Uterus (tissue), 4 donors: Measurements from ENCODE around the gene COL4A2. TPM values are rescaled to one million over a fixed set of nuclear protein-coding genes. Genes with fewer than 3 reads are reported as not detected.
A peak's percentile ranks its signal among the peaks of the same experiment; 100 is the strongest.

Source experiments
- DNase-seq, 2 donors: peaks; one replicate each; pipeline ENCODE4 v3.0.0-alpha.2; 2019 to 2020
- H3K27ac ChIP-seq, 2 donors: fragments of 200-600 bp; sonication (generic); 1 replicate in 1 of 2; 2 replicates in 1 of 2; pipeline ENCODE4 v1.5.1; 2016 to 2018
- H3K27me3 ChIP-seq, 2 donors: fragments of 200-600 bp; sonication (generic); one replicate each; pipeline ENCODE4 v1.5.1; 2018 to 2019; ENCODE audit warnings: control low read depth in 1 of 2
- H3K36me3 ChIP-seq, 2 donors: fragments of 200-600 bp; sonication (generic); one replicate each; pipeline ENCODE4 v1.5.1; 2019; ENCODE audit warnings: control low read depth in 1 of 2
- H3K4me1 ChIP-seq, 2 donors: fragments of 200-600 bp; sonication (generic); one replicate each; pipeline ENCODE4 v1.5.1; 2018 to 2019; ENCODE audit warnings: control low read depth in 1 of 2
- H3K4me3 ChIP-seq, 2 donors: fragments of 200-600 bp; sonication (generic); 1 replicate in 1 of 2; 2 replicates in 1 of 2; pipeline ENCODE4 v1.5.1; 2018 to 2019; ENCODE audit warnings: mild to moderate bottlenecking in 1 of 2
- H3K9me3 ChIP-seq, 2 donors: fragments of 200-600 bp; sonication (generic); one replicate each; pipeline ENCODE4 v1.5.1; 2019; ENCODE audit warnings: control low read depth in 1 of 2
- POLR2A ChIP-seq, 2 donors: fragments of 450-650 bp; IDR thresholded peaks; one replicate each; pipeline ENCODE4 v1.6.1; 2016; ENCODE audit warnings: antibody characterized with exemption in 2 of 2, mild to moderate bottlenecking in 1 of 2, moderate library complexity in 1 of 2
- intact Hi-C: fragments of 100-400 bp; cut with DNase I; formaldehyde crosslinking; loops from one replicate; pipeline ENCODE4 v1.15.1; 2023; ENCODE audit warnings: low total_unique reads
- total RNA-seq, 4 donors: library from RNA; depleted of rRNA in 3 of 4; stranded (reverse); fragments of >200 nt in 3 of 4; gene quantifications; one replicate each; pipeline versions ENCODE4 v1.1.0 to v1.2.4, GENCODE V29; 2014 to 2023
- TF ChIP-seq, protein P1 (sequence below), 4 experiments: fragments of 200-600 bp in 2 of 4; fragments of 450-650 bp in 2 of 4; sonication (generic) in 2 of 4; IDR thresholded peaks; one replicate each; pipeline ENCODE4 v1.5.1; 2016 to 2019; ENCODE audit warnings: antibody characterized with exemption in 4 of 4, mild to moderate bottlenecking in 2 of 4, moderate library complexity in 1 of 4
- donor health status: DM: yes; HTN: yes; CAD: no.

The COL4A2 gene
- total RNA-seq, 4 donors from 2014 or later = 157 to 606 (median 284) TPM

DNA sequence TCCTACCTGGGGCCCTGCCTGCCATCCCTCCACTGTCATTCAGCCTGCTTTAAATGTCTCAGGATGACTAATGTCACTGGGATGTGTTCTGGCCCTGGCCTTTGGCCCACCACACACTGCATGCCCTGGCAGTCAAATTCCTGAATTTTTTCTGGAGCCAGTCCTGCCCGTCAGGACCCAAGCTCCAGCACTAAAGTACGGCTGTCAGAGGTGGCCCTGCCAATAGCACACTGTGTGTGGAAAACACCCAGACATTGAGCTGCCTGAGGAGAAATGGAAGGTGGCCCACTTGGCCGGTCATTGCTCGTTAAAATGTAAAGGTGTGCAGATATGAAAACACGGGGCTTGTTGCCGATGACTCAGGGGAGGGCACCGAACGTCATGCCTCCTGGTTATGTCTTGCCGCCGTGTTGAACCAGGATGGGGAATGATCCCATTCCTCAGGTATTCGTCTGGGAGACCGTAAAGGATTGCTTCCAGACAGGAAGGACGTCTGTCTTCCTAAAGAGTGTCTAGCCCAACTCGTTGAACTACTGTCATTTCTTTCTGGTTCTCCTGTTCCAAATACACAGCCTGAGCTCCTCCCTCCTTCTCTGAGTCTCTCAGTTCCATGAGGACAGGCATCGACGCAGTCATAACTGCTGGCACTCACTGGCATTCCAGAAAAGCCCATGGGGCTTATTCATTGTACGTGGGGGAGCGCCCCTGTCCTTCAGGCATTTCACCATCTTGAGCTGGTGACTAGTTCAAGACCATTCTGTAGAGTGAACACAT lies 40.6 kb downstream of the COL4A2 start:
- H3K36me3 ChIP-seq = no peaks in the 10 kb centered on the region

DNA sequence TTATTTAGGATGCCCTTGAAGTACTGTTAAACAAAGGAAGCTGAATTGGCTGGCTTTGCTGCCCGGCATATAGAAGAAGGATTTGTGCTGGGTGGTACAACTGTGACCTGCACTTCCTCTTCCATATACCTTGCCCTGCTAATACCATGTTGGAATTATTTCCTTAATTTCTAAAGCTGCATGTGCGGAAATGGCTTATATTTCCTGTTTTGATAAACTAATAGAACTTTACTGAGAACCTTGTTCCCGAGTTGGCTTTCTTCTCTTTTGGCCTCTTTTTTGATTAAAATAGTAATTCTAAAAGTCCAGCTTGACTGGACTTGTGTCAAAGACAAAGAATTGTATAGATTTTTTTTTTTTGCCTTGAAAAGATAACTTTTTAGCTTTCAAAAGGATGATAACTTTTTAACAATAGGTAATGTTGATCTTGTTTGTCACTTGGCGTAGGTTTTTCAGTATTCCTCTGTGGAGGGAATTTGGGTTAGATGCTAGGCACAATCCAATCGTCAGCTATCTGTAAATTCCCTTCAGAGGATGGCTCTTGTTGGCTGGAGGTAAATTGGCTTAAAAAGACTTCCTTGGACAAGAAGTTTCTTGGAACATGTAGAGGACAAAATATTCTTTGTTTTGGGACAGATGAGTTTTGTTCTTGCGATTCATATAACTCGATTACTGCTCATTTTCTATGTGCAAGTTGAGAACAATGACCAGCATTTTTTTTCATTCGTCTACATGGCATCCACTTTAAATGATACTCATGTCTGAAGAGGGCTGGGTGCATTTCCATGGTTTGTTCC lies 41.4 kb downstream of the COL4A2 start:
- DNase-seq = no peak
- TF ChIP-seq, protein P1, sequence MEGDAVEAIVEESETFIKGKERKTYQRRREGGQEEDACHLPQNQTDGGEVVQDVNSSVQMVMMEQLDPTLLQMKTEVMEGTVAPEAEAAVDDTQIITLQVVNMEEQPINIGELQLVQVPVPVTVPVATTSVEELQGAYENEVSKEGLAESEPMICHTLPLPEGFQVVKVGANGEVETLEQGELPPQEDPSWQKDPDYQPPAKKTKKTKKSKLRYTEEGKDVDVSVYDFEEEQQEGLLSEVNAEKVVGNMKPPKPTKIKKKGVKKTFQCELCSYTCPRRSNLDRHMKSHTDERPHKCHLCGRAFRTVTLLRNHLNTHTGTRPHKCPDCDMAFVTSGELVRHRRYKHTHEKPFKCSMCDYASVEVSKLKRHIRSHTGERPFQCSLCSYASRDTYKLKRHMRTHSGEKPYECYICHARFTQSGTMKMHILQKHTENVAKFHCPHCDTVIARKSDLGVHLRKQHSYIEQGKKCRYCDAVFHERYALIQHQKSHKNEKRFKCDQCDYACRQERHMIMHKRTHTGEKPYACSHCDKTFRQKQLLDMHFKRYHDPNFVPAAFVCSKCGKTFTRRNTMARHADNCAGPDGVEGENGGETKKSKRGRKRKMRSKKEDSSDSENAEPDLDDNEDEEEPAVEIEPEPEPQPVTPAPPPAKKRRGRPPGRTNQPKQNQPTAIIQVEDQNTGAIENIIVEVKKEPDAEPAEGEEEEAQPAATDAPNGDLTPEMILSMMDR (IDR thresholded peaks at IDR 0.05) = no peak
- TF ChIP-seq POLR2A (IDR thresholded peaks at IDR 0.05) = no peak
- Histone ChIP-seq H3K27ac (peak overlapping the region; percentile 74 to 96), H3K36me3 (no peaks in the 10 kb centered on the region), H3K9me3 (no peaks in the 10 kb centered on the region), H3K27me3 (no peaks in the 10 kb centered on the region), H3K4me1 (peaks cover 5 to 8% of the 10 kb centered on the region in 2 donors), H3K4me3 (no peak overlapping the region)
- intact Hi-C loops = no loop called here

More for the DNA sequence above, 40.6 kb downstream of the COL4A2 start:
- TF ChIP-seq, protein P1 (IDR thresholded peaks at IDR 0.05) = no peak
- no peak for TF ChIP-seq POLR2A (IDR thresholded peaks at IDR 0.05)
- Histone ChIP-seq H3K27me3 (no peaks in the 10 kb centered on the region), H3K4me3 (no peak overlapping the region), H3K9me3 (no peaks in the 10 kb centered on the region), H3K4me1 (no peaks in the 10 kb centered on the region), H3K27ac (peak overlapping the region; percentile 74 to 96)
- intact Hi-C loops = no loop called here
- peak; percentile 53 to 72 for DNase-seq

DNA sequence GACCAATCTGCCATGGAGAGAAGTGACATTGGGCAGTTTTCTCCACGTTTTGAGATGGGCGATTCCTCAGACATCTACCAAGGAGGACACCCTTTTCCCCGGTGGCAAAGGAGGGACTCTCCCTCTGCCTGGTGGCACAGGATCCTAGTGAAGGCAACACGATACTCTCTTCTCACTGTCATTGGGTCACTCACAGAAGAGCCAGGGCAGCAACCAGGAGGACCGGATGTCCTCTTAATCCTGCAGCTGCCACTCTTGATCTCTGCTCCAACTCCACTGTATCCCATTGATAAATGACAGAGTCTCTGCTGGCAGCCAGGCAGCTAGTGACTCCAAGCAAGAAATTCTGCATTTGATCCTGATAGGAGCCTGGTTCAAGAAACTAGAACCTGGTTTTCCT lies 42.2 kb downstream of the COL4A2 start:
- Histone ChIP-seq H3K9me3 (no peaks in the 10 kb centered on the region), H3K27ac (peak overlapping the region; percentile 77 to 96), H3K4me1 (peaks cover 13 to 15% of the 10 kb centered on the region in 2 donors), H3K36me3 (no peaks in the 10 kb centered on the region), H3K4me3 (no peak overlapping the region), H3K27me3 (no peaks in the 10 kb centered on the region)
- intact Hi-C loops = no loop called here
- no peak for DNase-seq
- TF ChIP-seq, protein P1 (IDR thresholded peaks at IDR 0.05) = no peak
- TF ChIP-seq POLR2A (IDR thresholded peaks at IDR 0.05) = no peak

DNA sequence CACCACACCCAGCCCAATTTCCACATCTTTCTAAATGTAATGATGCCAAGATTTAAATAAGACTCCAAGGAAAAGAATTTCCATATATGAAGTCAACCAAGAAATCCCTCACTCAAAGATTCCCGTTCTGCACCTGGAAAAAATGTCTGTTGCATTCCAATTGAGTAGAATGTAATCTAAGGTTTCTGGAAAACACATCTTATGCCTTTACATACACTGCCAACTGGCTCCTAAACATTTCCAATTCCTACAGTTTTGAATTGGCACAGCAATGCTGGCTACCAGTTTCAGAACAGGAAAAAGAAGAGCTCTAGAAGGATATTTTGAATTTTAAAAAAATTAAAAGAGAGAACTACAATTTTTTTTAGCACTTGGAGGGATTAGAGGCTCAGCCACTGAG lies 43.0 kb downstream of the COL4A2 start:
- intact Hi-C loops = no loop called here
- Histone ChIP-seq H3K9me3 (no peaks in the 10 kb centered on the region), H3K4me3 (no peak overlapping the region), H3K4me1 (peaks cover 15 to 16% of the 10 kb centered on the region in 2 donors), H3K27me3 (no peaks in the 10 kb centered on the region), H3K36me3 (no peaks in the 10 kb centered on the region), H3K27ac (peak overlapping the region; percentile 77 to 96)
- no peak for TF ChIP-seq POLR2A (IDR thresholded peaks at IDR 0.05)
- TF ChIP-seq, protein P1 (IDR thresholded peaks at IDR 0.05) = no peak
- no peak for DNase-seq

DNA sequence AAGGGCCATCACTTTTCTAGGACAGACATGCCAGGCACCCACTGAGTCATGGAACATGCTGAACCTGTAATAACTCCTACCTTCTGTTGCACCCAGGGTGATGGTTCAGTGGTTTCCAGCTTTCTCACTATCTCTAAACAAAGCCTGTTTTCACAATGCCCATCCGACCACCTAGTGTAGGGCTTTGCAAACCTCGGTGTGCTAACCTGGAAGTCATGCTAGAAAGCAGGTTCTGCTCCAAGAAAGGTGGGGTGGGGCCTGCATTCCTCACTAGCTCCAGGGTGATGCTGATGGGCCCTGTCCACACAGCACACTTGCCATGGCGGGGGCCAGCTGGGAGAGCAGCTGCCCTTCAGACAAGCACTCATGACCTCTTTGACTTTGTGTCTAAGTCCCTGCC lies 43.4 kb downstream of the COL4A2 start:
- H3K4me3 ChIP-seq = no peak overlapping the region
- H3K27ac ChIP-seq = peak overlapping the region; percentile 77 to 96
- no peak for DNase-seq
- H3K36me3 ChIP-seq = no peaks in the 10 kb centered on the region
- no peaks in the 10 kb centered on the region for H3K9me3 ChIP-seq
- H3K4me1 ChIP-seq = peaks cover 15 to 16% of the 10 kb centered on the region in 2 donors
- H3K27me3 ChIP-seq = no peaks in the 10 kb centered on the region
- intact Hi-C loops = no loop called here
- no peak for TF ChIP-seq POLR2A (IDR thresholded peaks at IDR 0.05)
- TF ChIP-seq, protein P1 (IDR thresholded peaks at IDR 0.05) = no peak
